ENCODE results near the gene SPON1.

SPON1 gene

GRCh38 chr11:14132312-14132711, 169.8 kb downstream of the SPON1 start:
- no peak overlapping the region for H3K4me3 ChIP-seq (ENCODE audit: low read length, poor library complexity, severe bottlenecking)
- no peak overlapping the region for H3K4me2 ChIP-seq (ENCODE audit: low read depth, low read length, poor library complexity, severe bottlenecking)
- no peaks in the 10 kb centered on the region for H3K27me3 ChIP-seq (ENCODE audit: insufficient read depth, low read length, poor library complexity, severe bottlenecking)
- no peaks in the 10 kb centered on the region for H3K9me3 ChIP-seq (ENCODE audit: insufficient read depth, low read depth, low read length)
- no peaks in the 10 kb centered on the region for H4K20me1 ChIP-seq (ENCODE audit: insufficient read depth, low read length, poor library complexity, severe bottlenecking)
- no peaks in the 10 kb centered on the region for H3K9me2 ChIP-seq (replicated peaks; ENCODE audit: low read depth, low read length)
- H3K9ac ChIP-seq (ENCODE audit: low read depth, low read length, poor library complexity, severe bottlenecking): no peak overlapping the region
- no peaks in the 10 kb centered on the region for H3K79me2 ChIP-seq (ENCODE audit: insufficient read depth, low read length)
- H3K36me3 ChIP-seq (ENCODE audit: insufficient read depth, low read length): no peaks in the 10 kb centered on the region
- no peaks in the 10 kb centered on the region for H3F3A ChIP-seq (ENCODE audit: low read depth)
- H2AFZ ChIP-seq (ENCODE audit: low read length): no peak overlapping the region
- H3K4me1 ChIP-seq (ENCODE audit: insufficient read depth, low read length, poor library complexity, severe bottlenecking): no peaks in the 10 kb centered on the region
- no peak for TF ChIP-seq CTCF (conservative IDR thresholded peaks at IDR 0.05; ENCODE audit: low read length)
- TF ChIP-seq EZH2phosphoT487 (IDR thresholded peaks at IDR 0.05; ENCODE audit: borderline replicate concordance): no peak

- TF ChIP-seq EZH2phosphoT487 (IDR thresholded peaks at IDR 0.05; ENCODE audit: borderline replicate concordance) (no peak), CTCF (conservative IDR thresholded peaks at IDR 0.05; ENCODE audit: low read length) (no peak)
- Histone ChIP-seq H3K9me3 (ENCODE audit: insufficient read depth, low read depth, low read length) (no peaks in the 10 kb centered on the region), H3K36me3 (ENCODE audit: insufficient read depth, low read length) (no peaks in the 10 kb centered on the region), H3K4me1 (ENCODE audit: insufficient read depth, low read length, poor library complexity, severe bottlenecking) (no peaks in the 10 kb centered on the region), H3K9ac (ENCODE audit: low read depth, low read length, poor library complexity, severe bottlenecking) (no peak overlapping the region), H3K4me3 (ENCODE audit: low read length, poor library complexity, severe bottlenecking) (no peak overlapping the region), H4K20me1 (ENCODE audit: insufficient read depth, low read length, poor library complexity, severe bottlenecking) (no peaks in the 10 kb centered on the region), H3F3A (ENCODE audit: low read depth) (no peaks in the 10 kb centered on the region), H3K9me2 (replicated peaks; ENCODE audit: low read depth, low read length) (no peaks in the 10 kb centered on the region), H3K27me3 (ENCODE audit: insufficient read depth, low read length, poor library complexity, severe bottlenecking) (no peaks in the 10 kb centered on the region), H3K79me2 (ENCODE audit: insufficient read depth, low read length) (no peaks in the 10 kb centered on the region), H3K4me2 (ENCODE audit: low read depth, low read length, poor library complexity, severe bottlenecking) (no peak overlapping the region), H2AFZ (ENCODE audit: low read length) (no peak overlapping the region)
These were observed 170.9 kb downstream of the SPON1 start for GRCh38 chr11:14133381-14133780.

- TF ChIP-seq CTCF (conservative IDR thresholded peaks at IDR 0.05; ENCODE audit: low read length): no peak
- no peak for TF ChIP-seq EZH2phosphoT487 (IDR thresholded peaks at IDR 0.05; ENCODE audit: borderline replicate concordance)
- Histone ChIP-seq H3K9me3 (ENCODE audit: insufficient read depth, low read depth, low read length) (no peaks in the 10 kb centered on the region), H3K36me3 (ENCODE audit: insufficient read depth, low read length) (no peaks in the 10 kb centered on the region), H3K4me3 (ENCODE audit: low read length, poor library complexity, severe bottlenecking) (no peak overlapping the region), H2AFZ (ENCODE audit: low read length) (no peak overlapping the region), H3K79me2 (ENCODE audit: insufficient read depth, low read length) (no peaks in the 10 kb centered on the region), H3K27me3 (ENCODE audit: insufficient read depth, low read length, poor library complexity, severe bottlenecking) (no peaks in the 10 kb centered on the region), H3K9ac (ENCODE audit: low read depth, low read length, poor library complexity, severe bottlenecking) (no peak overlapping the region), H3K9me2 (replicated peaks; ENCODE audit: low read depth, low read length) (no peaks in the 10 kb centered on the region), H3K4me2 (ENCODE audit: low read depth, low read length, poor library complexity, severe bottlenecking) (no peak overlapping the region), H4K20me1 (ENCODE audit: insufficient read depth, low read length, poor library complexity, severe bottlenecking) (no peaks in the 10 kb centered on the region), H3K4me1 (ENCODE audit: insufficient read depth, low read length, poor library complexity, severe bottlenecking) (no peaks in the 10 kb centered on the region), H3F3A (ENCODE audit: low read depth) (no peaks in the 10 kb centered on the region)
These were observed 174.0 kb downstream of the SPON1 start for GRCh38 chr11:14136561-14136960.

Measured in Loucy (cell line).